Kidney glomerular epithelial cell (primary cell): ENCODE data around the gene CDK2.

ENCODE experiments used
- DNase-seq: peaks from one replicate; lab custom pipeline; 2025; lab: John Stamatoyannopoulos, UW

CDK2 gene

DNA sequence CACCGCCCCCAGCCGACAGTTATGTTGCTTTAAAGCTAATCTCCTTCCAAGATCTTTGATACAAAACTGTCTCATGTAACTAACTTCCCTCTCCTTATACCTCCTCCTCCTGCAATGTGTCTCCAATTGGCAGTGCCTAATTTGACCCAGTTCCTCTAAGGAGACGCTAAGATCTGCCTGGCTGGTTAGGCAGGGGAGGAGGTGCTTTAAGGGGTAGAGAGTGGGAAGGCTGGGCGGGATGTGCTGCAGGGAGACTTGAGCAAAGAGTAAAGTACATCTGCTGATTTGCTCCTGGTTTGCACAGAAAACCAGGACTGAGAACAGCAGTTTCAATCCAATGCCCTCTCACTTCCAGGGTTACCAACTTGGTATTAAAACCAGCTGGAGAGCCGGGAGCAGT is 46.9 kb downstream of the CDK2 start:
- DNase-seq: no peak

DNA sequence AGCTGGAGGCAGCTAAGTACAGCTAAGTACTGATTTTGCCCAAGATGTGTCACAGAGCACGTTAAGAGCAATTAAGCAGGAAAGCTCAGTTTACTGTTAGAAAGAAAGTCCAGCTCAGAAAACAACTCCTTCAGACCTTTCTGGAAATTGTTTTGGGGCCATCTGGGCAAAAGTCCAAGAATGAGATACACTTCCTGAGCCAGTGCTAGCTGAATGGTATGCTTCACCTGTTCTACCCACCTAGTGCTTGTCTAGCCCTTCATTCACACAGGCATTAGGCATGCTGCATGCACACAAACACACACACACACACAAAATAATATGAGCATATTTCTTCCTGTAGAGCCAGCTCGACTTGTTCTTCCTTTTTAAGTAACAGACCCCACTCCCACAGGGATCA is 47.6 kb downstream of the CDK2 start:
- DNase-seq: no peak

DNA sequence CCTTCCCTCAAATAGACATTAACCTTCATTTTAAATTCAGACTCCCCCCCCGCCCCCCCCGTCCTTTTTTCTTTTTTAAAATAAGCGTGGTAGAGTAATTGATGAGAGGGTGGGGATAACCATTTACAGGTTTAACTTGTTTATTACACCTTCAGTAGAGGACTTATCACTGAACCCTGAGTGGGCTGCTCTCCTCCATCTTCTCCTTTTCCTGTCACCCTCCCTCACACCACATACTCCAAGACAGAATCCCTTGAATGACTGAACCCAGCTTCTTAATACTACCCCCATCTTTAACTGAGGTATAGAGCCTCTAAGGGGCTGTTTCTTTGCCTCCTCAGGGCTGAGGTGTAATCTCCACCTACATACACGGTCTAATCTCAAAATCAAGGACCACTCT is 50.6 kb downstream of the CDK2 start:
- DNase-seq: no peak

DNA sequence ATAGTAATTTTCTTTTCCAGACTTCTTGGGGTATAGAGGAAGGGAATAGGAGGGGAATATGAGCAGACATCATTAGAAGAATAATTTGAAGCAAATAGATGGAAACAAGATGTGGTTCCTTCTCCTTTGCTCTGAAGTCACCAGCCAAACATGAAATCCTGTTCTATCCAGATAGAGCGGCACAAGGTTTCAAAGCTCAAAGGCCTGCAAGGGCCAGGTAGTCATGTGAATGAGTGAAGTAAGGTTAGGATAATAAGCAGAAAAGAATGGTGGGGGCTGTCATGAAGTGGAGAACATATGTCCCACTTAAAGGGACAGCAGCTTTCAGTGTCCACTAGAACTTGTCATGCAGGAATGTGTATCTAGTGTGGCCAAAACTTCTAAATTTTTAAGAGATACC is 51.7 kb downstream of the CDK2 start:
- no peak for DNase-seq

DNA sequence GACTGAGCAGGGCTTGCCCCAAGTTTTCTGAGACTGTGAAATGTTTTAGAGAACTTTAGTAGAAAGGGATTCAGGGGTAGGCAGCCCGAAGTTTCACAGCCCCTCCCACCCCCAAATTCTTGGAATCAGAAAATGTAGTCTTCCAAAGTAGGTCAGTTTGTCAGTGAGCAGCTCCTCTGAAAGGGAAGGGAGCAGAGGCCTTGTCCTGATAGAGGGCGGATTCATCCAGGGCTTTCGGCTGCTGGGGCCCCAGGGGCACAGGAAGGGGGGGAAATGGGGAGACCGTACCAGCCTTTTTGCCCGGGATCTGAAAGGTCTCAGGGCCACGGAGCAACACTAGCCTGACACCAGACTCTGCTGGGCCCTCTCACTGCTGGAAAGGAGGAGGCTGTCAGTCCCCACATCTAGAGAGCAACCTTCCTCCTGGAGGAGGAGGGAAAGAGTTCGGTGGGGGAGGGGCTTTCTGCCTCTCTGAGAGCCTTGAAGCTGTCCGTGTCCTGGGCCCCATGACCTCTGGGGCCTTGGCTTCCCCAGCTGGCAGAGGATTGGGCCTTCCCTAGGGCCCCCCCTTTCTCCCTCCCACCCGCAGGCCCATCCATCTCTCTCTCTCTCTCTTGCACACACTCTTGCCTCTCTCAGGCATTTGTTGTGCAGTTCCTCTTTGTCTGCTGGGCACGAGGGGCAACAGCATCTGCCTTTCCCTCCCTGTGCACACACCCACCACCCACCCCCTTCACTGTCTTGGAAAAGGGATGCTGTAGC is 54.0 kb downstream of the CDK2 start, which contains the start of gene IKZF4:
IKZF4 (plus strand) TSS at position 621 of the 762 bp plus-strand sequence. CDS start 451 bp downstream, outside the sequence.
- no peak for DNase-seq

DNA sequence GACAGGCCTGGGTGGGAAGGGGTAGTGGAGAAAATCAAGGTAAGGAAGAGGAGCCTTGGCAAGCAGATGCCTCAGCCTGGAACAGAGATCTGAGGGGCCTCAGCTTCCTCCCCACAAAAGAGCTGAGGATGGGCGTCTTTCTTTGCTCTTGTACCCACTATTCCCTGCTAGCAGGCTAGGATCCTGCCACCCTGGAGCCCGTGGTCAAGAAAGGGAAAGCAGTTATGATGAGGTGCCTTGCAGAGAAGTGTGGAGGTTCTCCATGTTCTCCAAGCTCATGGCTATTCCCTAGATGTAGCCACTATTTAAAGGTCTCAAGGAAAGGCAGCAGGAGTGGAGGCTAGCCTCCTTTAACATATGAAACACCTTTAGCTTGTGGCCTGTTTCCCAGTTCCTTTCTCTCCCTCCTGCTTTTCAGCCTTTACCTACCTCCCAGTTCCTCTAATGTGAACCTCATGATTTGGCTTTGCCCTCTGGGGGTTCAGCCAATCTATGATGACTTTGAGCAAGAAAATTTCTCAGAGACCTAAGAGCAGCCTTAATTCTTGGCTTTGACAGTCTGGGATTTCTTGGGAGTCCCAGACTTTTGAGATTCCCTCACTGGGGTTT is 55.4 kb downstream of the CDK2 start:
- DNase-seq: no peak
